A673 (cell line): ENCODE results near the gene TPST1.

Source experiments
- CTCF ChIP-seq: fragments of 300-800, 200-600 bp; sonication (generic); conservative IDR thresholded peaks from 2 replicates; pipeline ENCODE4 v1.5.1; 2017; ENCODE audit warnings: low read depth, mild to moderate bottlenecking, antibody characterized with exemption, low read length, moderate library complexity, mixed read lengths
- EZH2 ChIP-seq: fragments of 200-600 bp; sonication (generic); IDR thresholded peaks from 2 replicates; pipeline ENCODE4 v1.6.1; 2017; ENCODE audit warnings: borderline replicate concordance, low read depth, mild to moderate bottlenecking, mixed read lengths, antibody characterized with exemption, low read length; ENCODE audit not compliant: poor library complexity, severe bottlenecking

- TF ChIP-seq EZH2 (no peak), CTCF (no peak)
Measured at GRCh38 chr7:66206934-66207240, 1.8 kb downstream of the TPST1 start.
